HUES48 (cell line): Measurements from ENCODE around the gene CHD6.

Experiments used
- H3K27ac ChIP-seq: one replicate; pipeline ENCODE4 v1.7.0; 2013; ENCODE audit warnings: low read depth, low read length, inconsistent platforms
- H3K27me3 ChIP-seq: 2 replicates; pipeline ENCODE4 v1.6.1; 2013; ENCODE audit warnings: mild to moderate bottlenecking, low read length; ENCODE audit not compliant: control insufficient read depth, insufficient read depth
- H3K36me3 ChIP-seq: 2 replicates; pipeline ENCODE4 v1.6.1; 2013; ENCODE audit warnings: low read length; ENCODE audit not compliant: control insufficient read depth, insufficient read depth
- H3K4me1 ChIP-seq: 2 replicates; pipeline ENCODE4 v1.6.1; 2013; ENCODE audit warnings: mild to moderate bottlenecking, low read length; ENCODE audit not compliant: control insufficient read depth, insufficient read depth
- H3K4me3 ChIP-seq: 2 replicates; pipeline ENCODE4 v1.5.1; 2013; ENCODE audit warnings: mild to moderate bottlenecking, low read depth, low read length
- H3K9ac ChIP-seq: 2 replicates; pipeline ENCODE4 v1.6.1; 2013; ENCODE audit warnings: mild to moderate bottlenecking, low read depth, low read length, moderate library complexity
- H3K9me3 ChIP-seq: 2 replicates; pipeline ENCODE4 v1.6.1; 2013; ENCODE audit warnings: low read length; ENCODE audit not compliant: control insufficient read depth, insufficient read depth

Gene CHD6

GRCh38 chr20:41357424-41358163, 260.6 kb downstream of the CHD6 start:
- Histone ChIP-seq H3K9ac (no peak overlapping the region), H3K9me3 (no peaks in the 10 kb centered on the region), H3K27me3 (no peaks in the 10 kb centered on the region), H3K4me1 (no peaks in the 10 kb centered on the region), H3K36me3 (0 out of 2 replicates have a peak, but pooled peaks cover 3% of the 10 kb centered on the region), H3K4me3 (no peak overlapping the region), H3K27ac (no peak overlapping the region)

DNA sequence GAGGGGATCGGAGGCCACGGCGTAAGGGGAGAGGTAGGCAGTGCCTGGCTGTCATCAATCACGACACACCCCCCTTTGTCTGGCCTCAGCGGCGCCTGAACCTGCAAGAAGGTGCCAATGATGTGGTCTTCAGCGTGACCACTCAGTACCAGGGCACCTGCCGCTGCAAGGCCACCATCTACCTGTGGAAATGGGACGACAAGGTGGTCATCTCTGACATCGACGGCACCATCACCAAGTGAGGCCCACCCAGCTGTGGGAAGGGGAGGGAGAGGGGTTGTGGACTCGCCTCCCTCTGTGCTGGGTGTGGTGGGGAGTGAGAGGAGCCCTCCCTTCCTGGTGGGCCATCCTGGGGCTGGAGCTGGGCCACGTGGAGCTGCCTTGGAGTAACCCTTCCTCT, 261.2 kb downstream of the CHD6 start:
- no peak overlapping the region for H3K27ac ChIP-seq
- 0 out of 2 replicates have a peak, but pooled peaks cover 3% of the 10 kb centered on the region for H3K36me3 ChIP-seq
- H3K9me3 ChIP-seq: no peaks in the 10 kb centered on the region
- H3K9ac ChIP-seq: no peak overlapping the region
- no peaks in the 10 kb centered on the region for H3K27me3 ChIP-seq
- no peak overlapping the region for H3K4me3 ChIP-seq
- H3K4me1 ChIP-seq: no peaks in the 10 kb centered on the region

GRCh38 chr20:41355598-41356203, 262.5 kb downstream of the CHD6 start:
- no peaks in the 10 kb centered on the region for H3K27me3 ChIP-seq
- H3K4me1 ChIP-seq: no peaks in the 10 kb centered on the region
- no peak overlapping the region for H3K4me3 ChIP-seq
- H3K36me3 ChIP-seq: 0 out of 2 replicates have a peak, but pooled peaks cover 1% of the 10 kb centered on the region
- no peaks in the 10 kb centered on the region for H3K9me3 ChIP-seq
- no peak overlapping the region for H3K9ac ChIP-seq
- no peak overlapping the region for H3K27ac ChIP-seq

- no peak overlapping the region for H3K4me3 ChIP-seq
- no peaks in the 10 kb centered on the region for H3K9me3 ChIP-seq
- H3K4me1 ChIP-seq: no peaks in the 10 kb centered on the region
- H3K9ac ChIP-seq: no peak overlapping the region
- H3K27me3 ChIP-seq: no peaks in the 10 kb centered on the region
- H3K27ac ChIP-seq: no peak overlapping the region
- no peaks in the 10 kb centered on the region for H3K36me3 ChIP-seq
Observed at GRCh38 chr20:41355192-41355591, 263.0 kb downstream of the CHD6 start.

- Histone ChIP-seq H3K4me3 (no peak overlapping the region), H3K4me1 (no peaks in the 10 kb centered on the region), H3K27ac (no peak overlapping the region), H3K36me3 (no peaks in the 10 kb centered on the region), H3K9me3 (no peaks in the 10 kb centered on the region), H3K27me3 (no peaks in the 10 kb centered on the region), H3K9ac (no peak overlapping the region)
Observed at GRCh38 chr20:41353530-41353929, 264.6 kb downstream of the CHD6 start.

GRCh38 chr20:41352666-41353065, 265.5 kb downstream of the CHD6 start:
- no peaks in the 10 kb centered on the region for H3K9me3 ChIP-seq
- no peaks in the 10 kb centered on the region for H3K36me3 ChIP-seq
- H3K4me3 ChIP-seq: no peak overlapping the region
- no peaks in the 10 kb centered on the region for H3K4me1 ChIP-seq
- H3K27ac ChIP-seq: no peak overlapping the region
- H3K27me3 ChIP-seq: no peaks in the 10 kb centered on the region
- H3K9ac ChIP-seq: no peak overlapping the region

DNA sequence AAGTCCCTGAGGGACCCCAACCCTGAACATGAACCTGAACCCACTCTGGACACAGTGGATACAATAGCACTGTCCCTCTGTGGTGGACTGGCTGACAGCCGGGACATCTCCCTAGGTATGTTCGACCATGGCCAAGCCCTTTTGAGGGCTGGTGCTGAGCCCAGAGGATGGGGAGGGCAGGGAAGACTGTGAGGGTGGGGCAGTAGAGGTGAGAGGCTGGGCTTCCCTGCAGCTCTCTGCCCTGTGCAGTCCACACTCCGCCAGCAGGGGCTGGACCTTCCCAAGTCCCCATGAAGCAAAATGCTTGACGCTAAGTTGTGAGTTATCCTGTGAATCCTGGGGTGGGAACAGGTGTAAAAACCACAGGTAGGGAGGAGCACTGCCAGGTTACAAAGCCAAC, 266.1 kb downstream of the CHD6 start:
- Histone ChIP-seq H3K9me3 (no peaks in the 10 kb centered on the region), H3K27me3 (no peaks in the 10 kb centered on the region), H3K36me3 (no peaks in the 10 kb centered on the region), H3K9ac (no peak overlapping the region), H3K4me3 (no peak overlapping the region), H3K4me1 (no peaks in the 10 kb centered on the region), H3K27ac (no peak overlapping the region)
